ENCODE results near the gene HEBP2. TPM values are rescaled to one million over a fixed set of nuclear protein-coding genes. Genes with fewer than 3 reads are reported as not detected.
"Not testable (repeated sequence)": the region's sequence is repeated elsewhere in the genome, so short reads cannot be mapped to it uniquely, and the experiment has no call there.

Gene HEBP2
- total RNA-seq, 2 donors from 2014 or later: 36.5 to 41.1 TPM

DNA sequence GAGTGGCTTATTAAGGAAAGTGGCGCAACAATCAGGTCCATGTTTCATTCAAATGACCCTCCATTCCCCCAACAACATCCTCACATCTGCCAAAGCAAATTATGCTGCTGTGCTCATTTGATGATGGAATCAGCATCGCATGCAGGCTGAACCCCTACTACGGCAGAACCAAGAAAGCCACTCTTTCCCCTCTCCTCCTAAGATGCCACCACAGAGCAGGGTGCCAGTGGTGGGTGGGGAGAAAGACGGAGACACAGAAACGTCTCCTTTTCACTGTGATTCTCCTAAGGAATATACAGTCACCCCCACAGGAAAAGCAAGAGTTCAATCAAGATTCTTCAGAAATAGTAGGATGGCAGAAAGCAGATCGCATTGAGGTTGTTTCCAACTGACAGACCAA is 17.1 kb downstream of the HEBP2 start:
- no peak for DNase-seq
- ATAC-seq (replicated peaks in 1 of 2): no peak
- Mint-ChIP-seq H3K36me3 (ENCODE audit: insufficient read depth in 2 of 2) (peaks cover 3 to 8% of the 10 kb centered on the region in 2 donors), H3K4me3 (no peak overlapping the region), H3K27ac (no peak overlapping the region), H3K4me1 (ENCODE audit: low read depth) (peaks cover 23% of the 10 kb centered on the region), H3K9me3 (no peaks in the 10 kb centered on the region), H3K27me3 (ENCODE audit: low read depth) (no peaks in the 10 kb centered on the region)

DNA sequence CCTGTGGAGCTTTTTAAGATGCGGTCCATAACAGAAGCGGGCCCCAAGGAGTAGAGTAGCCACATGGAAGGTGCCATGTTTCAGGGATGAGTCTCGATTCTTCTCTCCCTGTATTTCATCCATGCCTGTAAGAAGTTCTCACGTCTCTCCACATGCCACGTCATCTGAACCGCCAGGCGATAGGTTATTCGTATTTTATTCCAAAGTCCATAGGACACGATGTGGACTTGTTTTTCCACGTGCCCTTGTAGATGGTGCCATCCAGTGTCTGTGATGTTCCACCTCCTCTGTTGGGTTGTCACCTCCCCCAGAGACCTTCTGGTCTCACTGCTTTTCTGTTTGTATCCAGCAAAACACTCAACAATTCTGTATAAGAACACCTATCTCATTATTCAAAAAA is 17.6 kb downstream of the HEBP2 start:
- no peaks in the 10 kb centered on the region for H3K9me3 Mint-ChIP-seq
- no peak overlapping the region for H3K4me3 Mint-ChIP-seq
- no peak for ATAC-seq (replicated peaks in 1 of 2)
- H3K27ac Mint-ChIP-seq: no peak overlapping the region
- no peaks in the 10 kb centered on the region for H3K27me3 Mint-ChIP-seq (ENCODE audit: low read depth)
- H3K4me1 Mint-ChIP-seq (ENCODE audit: low read depth): peaks cover 23% of the 10 kb centered on the region
- no peak for DNase-seq
- H3K36me3 Mint-ChIP-seq (ENCODE audit: insufficient read depth in 2 of 2): peaks cover 3 to 8% of the 10 kb centered on the region in 2 donors

DNA sequence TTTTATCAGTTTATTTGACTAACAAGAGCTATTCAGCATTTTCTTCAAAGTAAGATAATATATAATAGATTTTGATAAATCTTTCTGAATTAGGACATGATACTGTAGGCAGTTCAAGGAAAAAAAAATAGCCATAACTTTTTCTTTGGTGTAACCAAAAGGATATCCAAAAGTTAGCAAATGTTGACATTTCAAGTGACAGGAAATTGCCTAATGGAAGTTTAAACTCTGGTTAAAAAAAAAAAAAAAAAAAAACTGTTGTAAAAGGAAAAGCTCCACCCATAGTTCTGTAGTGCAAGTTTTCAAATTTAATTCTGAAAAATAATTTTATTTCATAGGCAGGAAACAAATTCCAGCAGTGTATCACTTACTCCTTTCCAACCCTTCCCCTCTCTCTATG is 18.8 kb downstream of the HEBP2 start:
- Mint-ChIP-seq H3K4me1 (ENCODE audit: low read depth) (peaks cover 15% of the 10 kb centered on the region), H3K36me3 (ENCODE audit: insufficient read depth in 2 of 2) (peaks cover 0 to 5% of the 10 kb centered on the region in 2 donors), H3K27me3 (ENCODE audit: low read depth) (no peaks in the 10 kb centered on the region), H3K27ac (no peak overlapping the region), H3K9me3 (no peaks in the 10 kb centered on the region), H3K4me3 (no peak overlapping the region)
- DNase-seq (no peak), ATAC-seq (replicated peaks in 1 of 2) (no peak)

DNA sequence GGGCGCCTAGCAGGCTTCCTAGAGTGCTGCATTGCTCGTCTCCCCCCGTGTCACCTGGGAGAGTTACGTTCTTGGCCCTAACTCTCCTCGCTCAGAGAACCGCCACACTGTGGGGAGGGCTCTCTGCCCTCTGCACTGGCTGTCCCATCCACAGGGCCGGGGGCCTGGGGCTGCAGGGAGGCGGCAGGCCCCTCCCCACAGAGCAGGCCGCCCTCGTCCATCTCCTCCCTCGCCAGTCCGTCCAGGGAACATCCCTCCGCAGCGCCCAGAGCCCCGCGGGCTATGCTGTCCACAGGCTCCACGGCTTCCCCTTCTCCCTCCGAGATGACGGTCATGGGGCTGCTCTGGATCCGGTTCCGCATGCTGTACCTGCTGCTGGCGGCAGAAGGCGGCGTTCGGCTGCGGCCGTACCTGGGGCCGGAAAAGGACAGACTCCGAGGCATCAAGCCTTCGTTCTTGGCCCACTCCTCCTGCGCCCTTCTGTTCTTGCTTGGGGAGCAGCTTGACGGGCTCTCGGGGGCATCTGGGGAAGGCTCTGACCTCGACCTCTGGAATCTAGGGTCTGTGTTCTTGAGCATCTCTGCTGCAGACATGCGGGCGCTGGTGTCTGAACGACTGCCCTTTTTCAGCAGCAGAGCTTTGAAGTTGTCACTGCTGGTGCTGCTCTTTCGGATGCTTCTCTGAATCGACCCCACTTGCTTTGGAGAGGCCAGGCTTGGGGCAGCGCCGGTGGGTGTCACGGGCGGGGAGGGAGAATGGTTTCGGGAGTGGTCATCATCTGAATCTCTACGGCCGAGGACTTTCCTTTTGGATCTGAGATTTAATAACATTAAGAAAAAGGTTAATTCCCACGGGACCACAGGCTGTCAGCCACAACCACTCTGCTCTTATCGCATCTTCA is 20.2 kb downstream of the HEBP2 start:
- H3K27me3 Mint-ChIP-seq (ENCODE audit: low read depth): no peaks in the 10 kb centered on the region
- H3K4me3 Mint-ChIP-seq: no peak overlapping the region
- no peak for ATAC-seq (replicated peaks in 1 of 2)
- H3K4me1 Mint-ChIP-seq (ENCODE audit: low read depth): peaks cover 6% of the 10 kb centered on the region
- no peak overlapping the region for H3K27ac Mint-ChIP-seq
- no peak for DNase-seq
- H3K9me3 Mint-ChIP-seq: no peaks in the 10 kb centered on the region
- no peaks in the 10 kb centered on the region for H3K36me3 Mint-ChIP-seq (ENCODE audit: insufficient read depth in 2 of 2)

DNA sequence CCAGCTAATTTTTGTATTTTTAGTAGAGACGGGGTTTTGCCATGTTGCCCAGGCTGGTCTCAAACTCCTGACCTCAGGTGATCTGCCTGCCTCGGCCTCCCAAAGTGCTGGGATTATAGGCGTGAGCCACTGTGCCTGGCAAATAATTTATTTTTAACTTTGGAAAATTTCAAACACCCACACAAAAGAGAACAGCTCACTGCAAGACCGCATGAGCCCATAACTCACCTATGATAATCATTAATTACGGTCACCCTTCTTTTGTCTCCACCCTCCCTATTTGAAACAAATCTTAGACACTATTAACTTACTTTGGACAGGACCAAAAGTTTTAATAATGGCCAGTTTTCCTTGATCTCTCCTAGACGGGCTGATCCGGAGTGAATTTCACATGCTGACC is 21.2 kb downstream of the HEBP2 start:
- not testable (repeated sequence) for DNase-seq; H3K9me3 Mint-ChIP-seq; H3K27ac Mint-ChIP-seq; H3K4me3 Mint-ChIP-seq; H3K4me1 Mint-ChIP-seq (ENCODE audit: low read depth); H3K27me3 Mint-ChIP-seq (ENCODE audit: low read depth); ATAC-seq (replicated peaks in 1 of 2); H3K36me3 Mint-ChIP-seq (ENCODE audit: insufficient read depth in 2 of 2)

DNA sequence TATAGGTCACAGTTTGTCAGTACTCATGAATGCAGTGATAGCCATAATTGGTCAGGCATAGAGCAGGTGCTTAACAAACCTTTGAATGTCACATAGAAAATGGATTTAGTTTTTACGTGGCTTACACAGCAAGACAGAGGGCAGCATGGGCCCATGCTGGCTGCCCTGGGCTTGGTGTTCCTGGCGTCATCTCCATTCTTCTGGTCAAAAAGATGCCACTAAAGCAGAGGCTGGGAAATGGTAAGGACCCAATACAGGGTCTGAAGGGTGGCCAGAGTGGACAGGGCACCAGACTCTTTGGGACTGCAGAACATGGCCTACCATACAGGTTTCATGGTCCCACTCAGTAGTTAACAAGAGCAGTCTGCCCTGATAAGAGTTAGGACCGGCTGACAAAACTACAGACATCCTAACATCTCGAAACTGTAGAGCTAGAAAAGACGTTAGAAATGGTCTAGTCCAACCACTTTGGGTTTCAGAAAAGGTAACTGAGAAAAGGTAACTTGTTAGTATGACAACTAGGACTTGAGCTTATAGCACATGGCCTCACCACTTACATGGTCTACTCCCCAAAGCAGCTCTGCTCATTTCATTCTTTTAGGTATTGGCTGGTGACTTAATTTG is 22.6 kb downstream of the HEBP2 start:
- DNase-seq (no peak), ATAC-seq (replicated peaks in 1 of 2) (no peak)
- H3K4me3 Mint-ChIP-seq: no peak overlapping the region
- no peak overlapping the region for H3K27ac Mint-ChIP-seq
- no peaks in the 10 kb centered on the region for H3K27me3 Mint-ChIP-seq (ENCODE audit: low read depth)
- H3K9me3 Mint-ChIP-seq: no peaks in the 10 kb centered on the region
- H3K4me1 Mint-ChIP-seq (ENCODE audit: low read depth): peaks cover 6% of the 10 kb centered on the region
- no peaks in the 10 kb centered on the region for H3K36me3 Mint-ChIP-seq (ENCODE audit: insufficient read depth in 2 of 2)

DNA sequence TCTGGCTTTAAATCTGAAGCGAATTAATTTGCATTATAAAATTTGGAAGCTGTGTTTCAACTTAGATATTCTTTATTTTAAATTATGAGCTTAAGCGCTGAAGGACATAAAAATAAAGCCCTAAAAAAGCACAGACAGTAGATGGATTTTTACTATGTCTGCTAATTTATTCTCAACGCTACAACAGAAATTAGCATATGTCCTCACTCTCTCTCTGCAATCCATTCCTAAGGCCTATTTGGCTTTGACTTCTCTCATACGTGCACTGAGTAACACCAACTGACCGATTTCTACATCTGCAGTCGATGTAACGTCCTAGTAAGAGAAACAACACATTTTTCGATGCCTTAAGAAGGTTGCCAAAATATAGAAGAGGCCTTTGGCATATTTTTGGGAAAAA is 23.7 kb downstream of the HEBP2 start:
- no peak for ATAC-seq (replicated peaks in 1 of 2)

DNA sequence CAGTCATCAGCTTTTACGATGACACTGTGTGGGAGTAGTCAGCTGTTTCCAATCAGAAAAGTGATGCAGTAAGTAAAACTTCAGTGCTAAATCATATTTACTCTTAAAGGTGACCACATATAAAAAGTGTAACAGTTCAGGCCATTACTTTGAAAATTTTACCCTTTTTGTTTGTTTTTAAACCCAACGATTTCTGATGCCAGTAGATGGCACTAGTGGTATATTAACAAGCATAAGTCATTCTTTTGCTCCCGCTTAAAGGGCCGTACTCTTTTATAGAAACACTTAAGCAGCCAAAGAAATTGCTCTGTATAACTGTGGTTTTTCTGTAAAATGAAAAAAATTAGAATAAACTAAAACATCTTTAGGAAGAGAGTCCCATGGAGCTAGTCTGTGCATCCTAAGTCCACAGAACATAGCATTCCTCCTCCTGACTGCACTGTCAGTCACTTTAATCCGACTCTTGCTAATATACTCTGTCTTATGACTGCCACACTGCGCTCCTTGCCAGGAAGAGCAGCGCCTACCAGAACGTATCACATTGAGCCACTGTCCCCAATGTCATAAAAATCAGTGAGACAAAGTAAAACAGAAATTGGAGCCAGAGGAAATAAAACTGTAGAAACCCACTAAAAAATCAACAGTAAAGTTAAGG is 25.0 kb downstream of the HEBP2 start:
- DNase-seq (no peak), ATAC-seq (replicated peaks in 1 of 2) (peak in 1 of 2 donors; percentile 56)
- Mint-ChIP-seq H3K27me3 (ENCODE audit: low read depth) (no peaks in the 10 kb centered on the region), H3K9me3 (no peaks in the 10 kb centered on the region), H3K27ac (no peak overlapping the region), H3K4me3 (no peak overlapping the region), H3K4me1 (ENCODE audit: low read depth) (no peaks in the 10 kb centered on the region), H3K36me3 (ENCODE audit: insufficient read depth in 2 of 2) (no peaks in the 10 kb centered on the region)

More for the DNA sequence above, 23.7 kb downstream of the HEBP2 start:
- H3K27me3 Mint-ChIP-seq (ENCODE audit: low read depth): no peaks in the 10 kb centered on the region
- no peak overlapping the region for H3K27ac Mint-ChIP-seq
- no peaks in the 10 kb centered on the region for H3K36me3 Mint-ChIP-seq (ENCODE audit: insufficient read depth in 2 of 2)
- H3K4me3 Mint-ChIP-seq: no peak overlapping the region
- no peak for DNase-seq
- H3K9me3 Mint-ChIP-seq: no peaks in the 10 kb centered on the region
- H3K4me1 Mint-ChIP-seq (ENCODE audit: low read depth): peaks cover 6% of the 10 kb centered on the region

DNA sequence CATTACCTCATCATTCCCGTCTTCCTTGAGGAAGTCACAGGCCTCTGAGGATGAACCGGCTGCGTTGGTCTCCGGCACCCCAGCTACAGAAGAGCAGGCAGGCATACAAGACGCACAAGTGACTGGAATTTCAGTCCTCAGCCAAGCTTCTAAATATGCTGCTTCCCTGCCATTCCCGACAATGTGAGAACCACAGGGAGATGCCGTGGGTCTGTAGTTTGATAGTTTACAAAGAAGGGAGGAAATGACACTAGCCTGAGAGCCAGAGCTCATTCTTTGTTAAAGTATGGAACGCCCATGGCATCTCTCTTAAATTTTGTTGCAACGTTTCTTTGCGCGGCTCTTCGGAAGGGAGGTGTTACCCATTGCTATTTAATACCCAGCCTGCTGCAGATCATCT is 25.7 kb downstream of the HEBP2 start:
- Mint-ChIP-seq H3K27me3 (ENCODE audit: low read depth) (no peaks in the 10 kb centered on the region), H3K27ac (no peak overlapping the region), H3K4me3 (no peak overlapping the region), H3K4me1 (ENCODE audit: low read depth) (no peaks in the 10 kb centered on the region), H3K36me3 (ENCODE audit: insufficient read depth in 2 of 2) (no peaks in the 10 kb centered on the region), H3K9me3 (no peaks in the 10 kb centered on the region)
- DNase-seq (no peak), ATAC-seq (replicated peaks in 1 of 2) (no peak)

DNA sequence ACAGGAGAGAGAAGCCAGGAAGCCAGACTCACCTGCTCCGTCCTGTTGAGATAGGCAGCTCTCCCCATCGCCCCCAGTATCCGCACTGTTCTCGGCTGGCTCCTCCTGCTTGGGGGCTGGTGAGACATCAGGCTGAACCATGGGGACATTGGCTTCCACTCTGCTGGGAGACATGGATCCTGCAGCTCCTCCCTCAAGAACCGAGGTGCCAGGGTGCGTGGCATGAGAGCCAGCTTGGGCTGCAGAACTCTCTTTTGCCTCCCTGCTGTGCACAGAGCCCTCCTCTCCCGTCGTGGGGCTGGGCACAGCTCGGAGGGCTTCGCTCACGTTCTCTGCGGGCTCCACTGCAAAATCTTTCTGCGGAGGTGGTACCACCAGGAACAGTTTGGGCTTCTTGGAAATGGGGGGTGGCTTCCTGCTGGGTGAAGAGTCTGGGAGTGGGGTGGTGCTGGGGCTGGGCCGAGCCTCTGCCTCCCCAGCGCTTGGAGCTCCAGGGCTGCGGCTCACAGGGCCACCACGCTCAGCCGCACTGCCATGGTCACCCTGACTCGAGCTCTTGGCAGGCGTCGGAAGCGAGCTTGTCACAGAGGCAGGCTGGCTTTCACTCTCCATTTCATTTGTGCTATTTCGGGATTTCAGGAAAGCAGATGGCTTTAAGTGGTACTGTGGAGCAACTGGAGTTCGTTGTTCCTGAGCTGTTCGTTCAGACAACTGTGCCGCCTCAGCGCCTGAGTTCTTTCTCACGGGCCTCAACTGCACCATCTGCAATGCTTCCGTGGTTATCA is 26.5 kb downstream of the HEBP2 start:
- ATAC-seq (replicated peaks in 1 of 2): no peak
- Mint-ChIP-seq H3K27me3 (ENCODE audit: low read depth) (no peaks in the 10 kb centered on the region), H3K27ac (no peak overlapping the region), H3K36me3 (ENCODE audit: insufficient read depth in 2 of 2) (no peaks in the 10 kb centered on the region), H3K9me3 (no peaks in the 10 kb centered on the region), H3K4me1 (ENCODE audit: low read depth) (no peaks in the 10 kb centered on the region), H3K4me3 (no peak overlapping the region)
- DNase-seq: no peak

DNA sequence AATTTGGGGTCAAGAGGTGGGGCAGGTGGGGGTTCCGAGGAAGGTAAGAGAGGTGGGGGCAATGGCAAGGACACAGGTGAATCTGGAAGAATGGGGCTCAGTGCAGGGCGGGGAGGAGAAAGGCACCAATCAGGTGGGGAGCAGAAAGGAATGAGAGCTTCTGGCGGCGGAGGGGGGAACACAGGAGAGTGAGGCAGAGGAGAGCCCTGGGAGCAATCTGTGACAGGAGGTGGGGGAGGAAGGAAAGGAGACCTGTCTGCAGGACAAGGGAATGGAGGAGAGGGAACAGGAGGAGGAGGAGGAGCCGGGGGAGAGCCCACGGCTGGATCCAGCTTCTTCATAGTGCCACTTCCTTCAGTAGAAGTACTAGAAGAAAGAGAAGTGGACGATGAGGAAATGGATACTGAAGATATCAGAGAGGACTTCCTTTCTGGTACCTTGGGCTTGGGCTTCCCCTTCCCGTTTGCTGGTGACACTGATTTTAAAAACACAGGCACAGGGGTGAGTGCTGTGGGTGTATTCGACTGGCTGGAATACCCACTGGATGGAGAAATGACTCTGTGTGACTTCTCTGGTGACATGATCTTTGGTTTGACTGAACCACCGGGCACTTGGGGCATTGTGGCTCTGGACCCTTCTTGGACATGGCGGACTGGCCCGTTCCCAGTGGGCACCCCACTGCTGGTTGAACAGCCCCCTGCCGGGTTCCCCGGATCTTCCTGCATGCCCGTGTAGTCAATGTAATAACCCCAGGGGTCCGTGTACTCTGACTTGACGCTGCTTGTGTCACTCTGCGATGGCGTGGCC is 27.4 kb downstream of the HEBP2 start:
- Mint-ChIP-seq H3K27ac (no peak overlapping the region), H3K27me3 (ENCODE audit: low read depth) (no peaks in the 10 kb centered on the region), H3K36me3 (ENCODE audit: insufficient read depth in 2 of 2) (no peaks in the 10 kb centered on the region), H3K4me1 (ENCODE audit: low read depth) (no peaks in the 10 kb centered on the region), H3K9me3 (no peaks in the 10 kb centered on the region), H3K4me3 (no peak overlapping the region)
- ATAC-seq (replicated peaks in 1 of 2) (no peak), DNase-seq (no peak)

DNA sequence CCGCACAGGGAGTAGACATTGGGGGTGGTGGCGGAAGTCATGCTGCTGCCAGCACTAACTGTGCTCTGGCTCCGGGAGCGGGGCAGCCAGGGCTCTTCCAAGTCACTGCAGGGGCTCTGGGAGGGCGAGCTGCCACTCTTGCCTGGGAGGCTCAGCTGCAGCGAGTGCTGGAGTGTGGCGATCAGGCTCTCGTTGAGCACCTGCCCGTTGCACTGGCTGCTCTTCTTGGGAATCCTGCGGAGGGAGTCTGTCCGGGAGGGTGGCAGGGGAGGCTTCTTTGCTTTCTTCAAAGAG is 28.0 kb downstream of the HEBP2 start:
- H3K27ac Mint-ChIP-seq: no peak overlapping the region
- ATAC-seq (replicated peaks in 1 of 2): no peak
- no peak overlapping the region for H3K4me3 Mint-ChIP-seq
- no peaks in the 10 kb centered on the region for H3K9me3 Mint-ChIP-seq
- H3K4me1 Mint-ChIP-seq (ENCODE audit: low read depth): no peaks in the 10 kb centered on the region
- no peak for DNase-seq
- no peaks in the 10 kb centered on the region for H3K36me3 Mint-ChIP-seq (ENCODE audit: insufficient read depth in 2 of 2)
- H3K27me3 Mint-ChIP-seq (ENCODE audit: low read depth): no peaks in the 10 kb centered on the region

All from activated T-cell treated with anti-CD3 and anti-CD28 coated beads, Interleukin-2, amount 50 U/mL, for 72 hours (primary cell).